ENCODE measurements around the gene RASA2.
"Not testable (repeated sequence)": the region's sequence is repeated elsewhere in the genome, so short reads cannot be mapped to it uniquely, and the experiment has no call there.

RASA2 gene

DNA sequence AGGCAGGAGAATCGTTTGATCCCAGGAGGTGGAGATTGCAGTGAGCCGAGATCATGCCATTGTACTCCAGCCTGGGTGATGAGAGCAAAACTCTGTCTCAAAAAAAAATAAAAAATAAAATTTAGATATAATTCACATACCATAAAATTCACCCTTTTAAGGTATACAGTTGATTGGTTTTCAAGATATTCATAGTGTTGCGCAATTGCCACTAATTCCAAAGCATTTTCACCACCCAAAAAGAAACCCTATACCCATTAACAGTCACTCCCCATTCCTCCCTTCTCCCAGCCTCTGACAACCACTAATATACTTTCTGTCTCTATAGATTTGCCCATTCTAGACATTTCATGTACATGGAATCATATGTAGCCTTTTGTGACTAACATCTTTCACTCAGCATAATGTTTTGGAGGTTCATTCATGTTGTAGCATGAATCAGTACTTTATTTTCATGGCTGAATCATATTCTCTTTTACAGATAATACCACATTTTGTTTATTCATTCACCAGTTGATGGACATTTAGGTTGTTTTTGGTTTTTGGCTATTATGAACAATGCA is 116.7 kb downstream of the RASA2 start:
- no peak for DNase-seq (ENCODE audit: low read depth in 1 of 2, low spot score in 1 of 2)
- no peak for TF ChIP-seq JUND (IDR thresholded peaks at IDR 0.05; ENCODE audit: low read depth)
- in situ Hi-C loops (cut with HindIII; ENCODE audit: low pct_unique_long_range_greater_than_20kb, low sequenced_read_pairs) = no loop called here

DNA sequence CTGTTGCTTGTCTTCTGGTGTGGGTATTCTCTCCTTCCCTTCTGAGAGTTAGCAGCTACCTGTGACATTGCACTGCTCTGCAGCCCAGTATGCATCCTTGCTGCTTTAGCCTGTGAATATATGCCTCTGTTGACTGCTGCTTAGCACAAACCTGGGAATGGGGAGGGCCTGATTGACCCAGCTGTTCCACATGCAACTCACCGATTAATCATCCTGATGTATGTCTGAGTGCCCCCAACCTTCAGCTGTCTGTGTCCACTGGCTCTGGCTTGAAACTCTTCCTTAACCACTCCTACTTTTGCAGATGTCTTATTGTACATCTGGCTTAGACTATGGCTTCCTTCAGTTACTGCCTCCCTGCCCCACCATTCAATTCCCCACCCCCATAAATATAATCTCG is 119.1 kb downstream of the RASA2 start:
- TF ChIP-seq JUND (IDR thresholded peaks at IDR 0.05; ENCODE audit: low read depth) = no peak
- in situ Hi-C loops (cut with HindIII; ENCODE audit: low pct_unique_long_range_greater_than_20kb, low sequenced_read_pairs) = no loop called here
- DNase-seq (ENCODE audit: low read depth in 1 of 2, low spot score in 1 of 2) = no peak

DNA sequence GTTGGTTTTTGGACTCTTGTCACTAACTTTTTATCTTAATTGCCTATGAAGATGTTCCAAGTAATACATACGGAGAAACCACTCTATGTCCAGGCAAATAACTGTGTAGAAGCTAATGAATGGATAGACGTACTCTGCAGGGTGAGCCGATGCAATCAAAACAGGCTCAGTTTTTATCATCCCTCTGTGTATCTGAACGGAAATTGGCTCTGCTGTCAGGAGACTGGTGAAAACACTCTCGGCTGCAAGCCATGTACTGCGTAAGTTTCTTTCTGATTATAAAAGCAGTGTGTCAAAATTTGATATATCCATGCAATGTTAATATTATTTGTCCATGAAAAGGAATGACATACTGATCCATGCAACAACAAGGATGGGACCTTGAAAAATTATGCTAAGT is 121.6 kb downstream of the RASA2 start:
- in situ Hi-C loops (cut with HindIII; ENCODE audit: low pct_unique_long_range_greater_than_20kb, low sequenced_read_pairs) = no loop called here
- TF ChIP-seq JUND (IDR thresholded peaks at IDR 0.05; ENCODE audit: low read depth) = no peak
- DNase-seq (ENCODE audit: low read depth in 1 of 2, low spot score in 1 of 2) = no peak

DNA sequence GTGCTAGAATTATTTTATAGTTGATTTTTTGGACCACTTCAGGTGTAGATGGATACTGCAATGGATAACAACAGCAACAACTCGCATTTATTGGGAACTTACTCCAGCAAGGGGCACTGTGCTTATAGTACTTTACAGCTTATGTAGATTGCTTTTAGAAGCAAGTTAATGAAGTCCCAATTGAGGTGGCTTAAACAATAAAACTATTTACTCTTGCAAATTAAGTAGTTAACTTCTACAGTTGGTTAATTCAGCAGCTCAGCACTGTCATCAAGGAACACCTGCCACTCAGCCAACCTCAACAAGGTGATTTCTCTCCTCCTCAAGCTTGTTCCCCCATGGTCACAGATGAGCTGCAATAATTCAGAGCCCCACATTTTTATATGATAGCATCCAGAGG is 124.1 kb downstream of the RASA2 start:
- DNase-seq (ENCODE audit: low read depth in 1 of 2, low spot score in 1 of 2) = no peak
- no peak for TF ChIP-seq JUND (IDR thresholded peaks at IDR 0.05; ENCODE audit: low read depth)
- in situ Hi-C loops (cut with HindIII; ENCODE audit: low pct_unique_long_range_greater_than_20kb, low sequenced_read_pairs) = no loop called here

DNA sequence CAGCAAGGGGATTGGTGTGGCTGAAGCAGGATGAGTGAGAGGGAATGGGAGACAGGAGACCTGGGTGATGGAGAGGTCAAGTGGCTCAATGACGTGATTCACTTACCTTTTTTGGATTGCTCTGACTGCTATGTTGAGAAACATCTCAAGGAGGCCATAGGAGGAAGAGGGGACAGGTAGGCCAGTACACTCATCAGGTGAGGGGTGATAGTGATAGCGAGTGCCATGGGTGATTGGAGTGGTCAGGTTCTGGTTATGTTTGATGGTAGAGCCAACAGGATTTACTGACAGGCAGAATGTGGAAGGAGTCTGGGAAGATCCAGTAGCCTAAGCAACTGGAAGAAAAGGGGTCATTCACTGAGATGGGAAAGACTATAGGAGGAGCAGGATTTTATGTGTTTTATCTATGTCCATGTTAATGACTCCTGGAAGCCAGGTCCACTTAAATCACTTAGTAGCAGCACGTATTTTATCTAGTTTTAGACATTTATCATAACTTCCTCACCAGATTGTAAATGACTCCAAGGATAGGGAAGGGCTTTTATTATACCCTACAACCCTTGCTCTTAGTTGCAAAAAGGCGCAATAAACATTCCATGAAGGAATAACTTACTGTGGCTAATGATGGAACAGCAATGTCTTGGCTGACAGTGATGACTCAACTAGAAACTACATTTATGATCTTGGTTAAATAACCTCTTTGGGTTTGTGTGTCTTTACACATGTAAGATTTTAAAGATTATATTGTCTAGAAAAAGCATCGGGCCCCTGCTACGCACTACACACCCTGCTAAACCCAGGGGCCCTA is 131.5 kb downstream of the RASA2 start:
- no peak for TF ChIP-seq JUND (IDR thresholded peaks at IDR 0.05; ENCODE audit: low read depth)
- DNase-seq (ENCODE audit: low read depth in 1 of 2, low spot score in 1 of 2) = no peak
- in situ Hi-C loops (cut with HindIII; ENCODE audit: low pct_unique_long_range_greater_than_20kb, low sequenced_read_pairs) = no loop called here

DNA sequence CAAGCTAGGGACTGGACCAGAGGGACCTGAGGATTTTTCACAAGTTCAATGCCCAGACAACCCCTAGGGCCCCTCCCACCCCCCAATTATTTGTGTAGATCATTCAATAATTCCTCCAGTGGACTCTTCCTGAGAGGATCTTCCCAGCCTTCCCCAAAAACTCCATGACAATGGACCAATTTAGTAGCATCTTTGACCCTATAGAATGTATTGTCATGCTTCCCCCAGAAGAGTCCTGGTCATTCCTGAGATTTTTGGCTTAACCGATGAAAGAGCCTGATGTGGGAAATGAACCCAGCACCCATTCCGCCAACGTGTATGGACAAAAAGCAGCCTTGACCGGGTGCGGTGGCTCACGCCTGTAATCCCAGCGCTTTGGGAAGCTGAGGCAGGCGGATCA is 132.1 kb downstream of the RASA2 start:
- no peak for TF ChIP-seq JUND (IDR thresholded peaks at IDR 0.05; ENCODE audit: low read depth)
- no peak for DNase-seq (ENCODE audit: low read depth in 1 of 2, low spot score in 1 of 2)
- in situ Hi-C loops (cut with HindIII; ENCODE audit: low pct_unique_long_range_greater_than_20kb, low sequenced_read_pairs) = no loop called here

DNA sequence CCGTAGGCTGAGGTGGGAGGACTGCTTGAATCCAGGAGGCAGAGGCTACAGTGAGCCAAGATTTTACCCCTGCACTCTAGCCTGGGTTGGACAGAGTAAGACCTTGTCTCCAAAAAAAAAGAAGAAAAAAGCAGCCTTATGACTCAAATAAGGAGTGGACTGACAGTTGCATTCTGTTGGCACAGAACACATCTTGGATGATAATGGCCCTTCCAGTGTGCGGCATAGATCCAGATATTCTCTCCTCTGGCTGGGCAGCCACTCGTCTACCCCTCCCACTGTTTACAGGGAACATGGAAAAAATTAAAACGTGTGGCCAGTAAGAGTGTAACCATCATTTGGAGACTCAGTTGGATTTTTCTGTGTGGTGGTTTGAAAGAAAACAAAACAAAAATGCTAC is 132.6 kb downstream of the RASA2 start:
- in situ Hi-C loops (cut with HindIII; ENCODE audit: low pct_unique_long_range_greater_than_20kb, low sequenced_read_pairs) = no loop called here
- TF ChIP-seq JUND (IDR thresholded peaks at IDR 0.05; ENCODE audit: low read depth) = no peak
- no peak for DNase-seq (ENCODE audit: low read depth in 1 of 2, low spot score in 1 of 2)

DNA sequence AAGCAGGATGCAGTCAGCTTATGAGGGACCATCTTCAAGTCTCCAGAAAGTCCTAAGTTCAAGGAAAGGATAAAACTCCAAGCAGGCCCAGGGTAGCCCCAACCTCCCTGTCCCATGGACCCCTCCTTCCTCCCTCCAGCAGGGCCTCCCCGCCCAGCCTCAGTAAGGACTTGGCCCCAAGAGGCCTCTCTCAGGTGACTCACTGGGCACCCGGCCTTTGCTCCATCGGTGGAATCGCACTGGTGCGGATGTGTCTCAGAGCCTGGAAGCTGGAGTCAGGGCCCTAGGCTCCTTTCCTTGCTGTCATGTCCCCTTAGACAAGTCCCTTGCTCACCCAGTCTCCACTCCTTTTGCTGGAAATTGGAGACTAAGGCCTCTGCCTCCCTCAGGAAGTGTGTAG is 136.9 kb downstream of the RASA2 start:
- no peak for TF ChIP-seq JUND (IDR thresholded peaks at IDR 0.05; ENCODE audit: low read depth)
- DNase-seq (ENCODE audit: low read depth in 1 of 2, low spot score in 1 of 2) = no peak
- in situ Hi-C loops (cut with HindIII; ENCODE audit: low pct_unique_long_range_greater_than_20kb, low sequenced_read_pairs) = no loop called here

DNA sequence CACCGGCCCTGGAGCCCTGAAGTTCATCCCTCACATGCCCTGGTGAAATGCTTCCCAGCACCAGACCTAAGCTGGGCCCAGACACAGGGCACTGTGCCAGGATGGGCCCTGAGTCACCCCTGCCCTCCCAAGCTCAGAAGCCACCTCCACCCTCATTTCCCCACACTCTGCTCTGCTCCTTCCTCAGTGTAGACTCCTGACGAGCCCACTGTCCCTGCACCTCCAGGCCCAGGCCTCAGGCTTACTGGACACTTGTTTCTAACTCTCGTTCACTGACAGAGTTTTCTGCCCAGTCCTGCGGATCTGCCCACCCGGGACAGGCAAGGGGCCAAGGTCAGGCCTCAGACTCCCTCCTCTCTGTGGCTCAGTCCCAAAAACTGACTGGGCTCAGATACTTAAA is 138.7 kb downstream of the RASA2 start:
- TF ChIP-seq JUND (IDR thresholded peaks at IDR 0.05; ENCODE audit: low read depth) = no peak
- in situ Hi-C loops (cut with HindIII; ENCODE audit: low pct_unique_long_range_greater_than_20kb, low sequenced_read_pairs) = no loop called here
- DNase-seq (ENCODE audit: low read depth in 1 of 2, low spot score in 1 of 2) = no peak

DNA sequence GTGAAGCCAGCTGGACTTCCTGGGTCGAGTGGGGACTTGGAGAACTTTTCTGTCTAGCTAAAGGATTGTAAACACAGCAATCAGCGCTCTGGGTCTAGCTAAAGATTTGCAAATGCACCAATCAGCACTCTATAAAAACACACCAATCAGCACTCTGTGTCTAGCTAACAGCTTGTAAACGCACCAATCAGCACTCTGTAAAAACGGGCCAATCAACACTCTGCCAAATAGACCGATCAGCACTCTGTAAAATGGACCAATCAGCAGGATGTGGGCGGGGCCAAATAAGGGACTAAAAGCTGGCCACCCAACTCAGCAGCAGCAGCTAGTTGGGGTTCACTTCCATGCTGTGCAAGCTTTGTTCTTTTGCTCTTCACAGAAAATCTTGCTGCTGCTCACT is 141.5 kb downstream of the RASA2 start:
- DNase-seq (ENCODE audit: low read depth in 1 of 2, low spot score in 1 of 2); in situ Hi-C loops (cut with HindIII; ENCODE audit: low pct_unique_long_range_greater_than_20kb, low sequenced_read_pairs): not testable (repeated sequence)

DNA sequence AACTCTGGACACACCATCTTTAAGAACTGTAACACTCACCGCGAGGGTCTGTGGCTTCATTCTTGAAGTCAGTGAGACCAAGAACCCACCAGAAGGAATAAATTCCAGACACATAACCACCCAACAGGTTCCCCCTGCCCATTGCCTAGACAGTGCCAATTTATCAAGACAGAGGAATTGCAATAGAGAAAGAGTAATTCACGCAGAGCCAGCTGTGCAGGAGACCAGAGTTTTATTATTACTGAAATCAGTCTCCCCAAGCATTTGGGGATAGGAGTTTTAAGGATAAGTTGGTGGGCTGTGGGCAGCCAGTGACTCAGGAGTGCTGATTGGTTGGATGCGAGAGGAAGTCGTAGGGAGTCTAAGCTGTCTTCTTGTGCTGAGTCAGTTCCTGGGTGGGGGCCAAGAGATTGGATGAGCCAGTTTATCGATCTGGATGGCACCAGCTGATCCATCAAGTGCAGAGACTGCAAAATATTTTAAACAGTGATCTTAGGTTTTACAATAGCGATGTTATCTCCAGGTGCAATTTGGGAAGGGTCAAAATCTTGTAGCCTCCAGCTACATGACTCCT is 142.1 kb downstream of the RASA2 start:
- in situ Hi-C loops (cut with HindIII; ENCODE audit: low pct_unique_long_range_greater_than_20kb, low sequenced_read_pairs) = not testable (repeated sequence)

DNA sequence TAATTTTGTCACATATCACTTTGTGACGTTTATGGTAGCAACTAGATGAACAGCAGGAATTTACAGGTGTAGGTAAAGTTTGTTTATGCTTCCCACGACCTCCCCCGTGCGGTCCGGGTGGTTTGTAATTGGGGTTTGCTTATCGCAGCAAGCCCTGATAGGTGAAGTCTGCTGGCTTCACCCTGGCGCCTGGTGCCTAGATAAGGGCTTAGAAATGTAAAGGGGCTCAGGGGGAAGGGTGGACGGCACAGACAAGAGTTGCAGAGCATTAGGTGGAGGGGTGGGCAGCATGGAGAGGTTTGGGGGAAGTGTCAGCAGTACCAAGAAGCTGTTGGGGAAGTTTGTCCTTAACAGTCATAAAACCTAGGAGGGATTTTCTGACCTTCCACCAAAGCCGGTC is 143.1 kb downstream of the RASA2 start:
- in situ Hi-C loops (cut with HindIII; ENCODE audit: low pct_unique_long_range_greater_than_20kb, low sequenced_read_pairs) = no loop called here
- no peak for DNase-seq (ENCODE audit: low read depth in 1 of 2, low spot score in 1 of 2)
- no peak for TF ChIP-seq JUND (IDR thresholded peaks at IDR 0.05; ENCODE audit: low read depth)

More for the DNA sequence above, 142.1 kb downstream of the RASA2 start:
- not testable (repeated sequence) for DNase-seq (ENCODE audit: low read depth in 1 of 2, low spot score in 1 of 2)

DNA sequence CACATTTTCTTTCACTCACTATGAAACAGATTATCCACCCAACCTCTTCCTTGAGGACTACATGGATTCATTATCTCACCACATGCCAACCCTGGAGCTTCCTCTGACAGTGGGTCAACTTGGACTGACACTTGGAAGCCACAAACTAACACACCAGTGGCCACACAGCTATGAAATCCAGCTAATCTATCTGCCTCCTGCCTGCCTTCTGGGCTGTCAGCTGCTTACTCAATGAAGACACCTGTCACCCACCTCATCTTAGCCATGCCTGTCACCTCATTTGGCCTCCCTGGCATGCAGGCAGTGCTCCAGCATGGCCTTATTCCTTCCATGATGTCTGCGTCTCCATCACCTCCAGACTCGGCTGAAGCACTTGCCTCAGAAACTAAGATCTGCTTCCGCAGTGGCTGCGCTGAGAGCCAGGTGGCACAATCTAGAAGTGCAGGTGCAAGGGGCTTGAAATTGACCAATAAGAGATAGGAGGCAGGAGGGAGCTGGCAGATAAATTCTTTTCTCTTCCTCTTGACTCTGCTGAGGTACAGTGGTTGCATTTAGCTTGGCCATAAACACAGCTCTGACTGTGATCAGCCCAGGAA is 146.1 kb downstream of the RASA2 start:
- in situ Hi-C loops (cut with HindIII; ENCODE audit: low pct_unique_long_range_greater_than_20kb, low sequenced_read_pairs) = no loop called here
- DNase-seq (ENCODE audit: low read depth in 1 of 2, low spot score in 1 of 2) = no peak
- TF ChIP-seq JUND (IDR thresholded peaks at IDR 0.05; ENCODE audit: low read depth) = no peak
